ENCODE results near the gene SLX9. TPM values are rescaled to one million over a fixed set of nuclear protein-coding genes. Genes with fewer than 3 reads are reported as not detected.
"Not testable (repeated sequence)": the region's sequence is repeated elsewhere in the genome, so short reads cannot be mapped to it uniquely, and the experiment has no call there.

Gene SLX9
- total RNA-seq, 4 donors from 2014 or later = 8.1 to 46.0 (median 16.6) TPM

DNA sequence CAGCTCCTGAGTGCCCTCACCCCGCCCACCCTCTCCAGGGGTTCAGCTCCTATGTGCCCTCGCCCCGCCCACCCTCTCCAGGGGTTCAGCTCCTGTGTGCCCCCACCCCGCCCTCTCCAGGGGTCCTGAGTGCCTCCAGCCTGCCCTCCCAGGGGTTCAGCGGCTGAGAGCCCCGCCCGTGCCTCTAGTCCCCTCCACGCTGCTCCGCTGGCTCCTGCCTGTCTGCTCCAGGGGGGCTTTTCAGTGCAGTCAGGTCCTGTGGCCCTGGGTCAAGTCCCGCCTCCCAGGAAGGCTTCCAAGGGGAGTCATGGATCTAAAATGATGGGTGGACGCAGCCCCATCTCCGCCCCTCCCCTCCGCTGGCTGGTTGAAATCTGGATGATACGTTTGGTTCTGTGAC is 33.8 kb downstream of the SLX9 start:
- Histone ChIP-seq H3K27ac (no peak overlapping the region), H3K4me3 (no peak overlapping the region), H3K9me3 (no peaks in the 10 kb centered on the region), H3K36me3 (no peaks in the 10 kb centered on the region), H3K4me1 (peaks cover 0 to 6% (median 2%) of the 10 kb centered on the region in 4 donors), H3K27me3 (no peaks in the 10 kb centered on the region)
- no peak for TF ChIP-seq EP300 (IDR thresholded peaks at IDR 0.05; ENCODE audit: low read depth)
- TF ChIP-seq, protein P1, sequence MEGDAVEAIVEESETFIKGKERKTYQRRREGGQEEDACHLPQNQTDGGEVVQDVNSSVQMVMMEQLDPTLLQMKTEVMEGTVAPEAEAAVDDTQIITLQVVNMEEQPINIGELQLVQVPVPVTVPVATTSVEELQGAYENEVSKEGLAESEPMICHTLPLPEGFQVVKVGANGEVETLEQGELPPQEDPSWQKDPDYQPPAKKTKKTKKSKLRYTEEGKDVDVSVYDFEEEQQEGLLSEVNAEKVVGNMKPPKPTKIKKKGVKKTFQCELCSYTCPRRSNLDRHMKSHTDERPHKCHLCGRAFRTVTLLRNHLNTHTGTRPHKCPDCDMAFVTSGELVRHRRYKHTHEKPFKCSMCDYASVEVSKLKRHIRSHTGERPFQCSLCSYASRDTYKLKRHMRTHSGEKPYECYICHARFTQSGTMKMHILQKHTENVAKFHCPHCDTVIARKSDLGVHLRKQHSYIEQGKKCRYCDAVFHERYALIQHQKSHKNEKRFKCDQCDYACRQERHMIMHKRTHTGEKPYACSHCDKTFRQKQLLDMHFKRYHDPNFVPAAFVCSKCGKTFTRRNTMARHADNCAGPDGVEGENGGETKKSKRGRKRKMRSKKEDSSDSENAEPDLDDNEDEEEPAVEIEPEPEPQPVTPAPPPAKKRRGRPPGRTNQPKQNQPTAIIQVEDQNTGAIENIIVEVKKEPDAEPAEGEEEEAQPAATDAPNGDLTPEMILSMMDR (IDR thresholded peaks at IDR 0.05) = no peak
- TF ChIP-seq POLR2A (IDR thresholded peaks at IDR 0.05) = no peak
- no peak for TF ChIP-seq POLR2AphosphoS5 (IDR thresholded peaks at IDR 0.05)
- whole genome bisulfite sequencing, 2 donors (ENCODE audit: low coverage in 1 of 2) = 98% methylated on average over 7 of the region's 14 CpGs; no CpG with 5 or more reads in 1 of the 2 donors
- no peak for DNase-seq
- in situ Hi-C loops (cut with MboI; ENCODE audit: low pct_ligation_motif_present in 1 of 4, low pct_unique_long_range_greater_than_20kb in 1 of 4, low sequenced_read_pairs in 3 of 4) (no loop called here), intact Hi-C loops (cut with DNase I; ENCODE audit: low total_unique reads) (no loop called here)

DNA sequence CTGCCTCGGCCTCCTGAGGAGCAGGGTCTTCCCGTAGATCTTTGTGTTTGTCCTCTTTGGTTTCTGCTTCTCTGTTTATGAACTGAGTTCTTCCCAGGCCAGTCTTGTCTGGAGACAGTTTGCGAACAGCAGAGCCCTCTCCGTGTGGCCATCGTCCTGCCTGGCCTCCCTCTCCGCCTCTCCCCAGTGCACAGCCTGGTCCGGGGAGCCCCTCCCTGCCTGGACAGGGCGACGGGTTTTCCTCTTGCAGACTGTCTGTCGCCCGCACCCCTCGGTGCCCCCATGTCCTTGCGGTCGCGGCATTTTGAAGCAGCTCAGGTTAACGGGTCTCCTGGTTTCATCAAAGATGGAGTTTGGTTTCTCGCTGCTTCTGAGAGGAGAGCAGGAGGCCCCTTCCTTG is 34.8 kb downstream of the SLX9 start:
- no peak for TF ChIP-seq EP300 (IDR thresholded peaks at IDR 0.05; ENCODE audit: low read depth)
- TF ChIP-seq POLR2A (IDR thresholded peaks at IDR 0.05) = no peak
- TF ChIP-seq, protein P1 (IDR thresholded peaks at IDR 0.05) = no peak
- no peaks in the 10 kb centered on the region for H3K27me3 ChIP-seq
- H3K4me1 ChIP-seq = no peaks in the 10 kb centered on the region
- no peaks in the 10 kb centered on the region for H3K36me3 ChIP-seq
- intact Hi-C loops (cut with DNase I; ENCODE audit: low total_unique reads) = no loop called here
- in situ Hi-C loops (cut with MboI; ENCODE audit: low pct_ligation_motif_present in 1 of 4, low pct_unique_long_range_greater_than_20kb in 1 of 4, low sequenced_read_pairs in 3 of 4) = no loop called here
- no peak overlapping the region for H3K4me3 ChIP-seq
- H3K27ac ChIP-seq = no peak overlapping the region
- WGBS, 2 donors (ENCODE audit: low coverage in 1 of 2) = 93% methylated on average over 2 to 17 of the region's 17 CpGs
- H3K9me3 ChIP-seq = no peaks in the 10 kb centered on the region
- no peak for DNase-seq

DNA sequence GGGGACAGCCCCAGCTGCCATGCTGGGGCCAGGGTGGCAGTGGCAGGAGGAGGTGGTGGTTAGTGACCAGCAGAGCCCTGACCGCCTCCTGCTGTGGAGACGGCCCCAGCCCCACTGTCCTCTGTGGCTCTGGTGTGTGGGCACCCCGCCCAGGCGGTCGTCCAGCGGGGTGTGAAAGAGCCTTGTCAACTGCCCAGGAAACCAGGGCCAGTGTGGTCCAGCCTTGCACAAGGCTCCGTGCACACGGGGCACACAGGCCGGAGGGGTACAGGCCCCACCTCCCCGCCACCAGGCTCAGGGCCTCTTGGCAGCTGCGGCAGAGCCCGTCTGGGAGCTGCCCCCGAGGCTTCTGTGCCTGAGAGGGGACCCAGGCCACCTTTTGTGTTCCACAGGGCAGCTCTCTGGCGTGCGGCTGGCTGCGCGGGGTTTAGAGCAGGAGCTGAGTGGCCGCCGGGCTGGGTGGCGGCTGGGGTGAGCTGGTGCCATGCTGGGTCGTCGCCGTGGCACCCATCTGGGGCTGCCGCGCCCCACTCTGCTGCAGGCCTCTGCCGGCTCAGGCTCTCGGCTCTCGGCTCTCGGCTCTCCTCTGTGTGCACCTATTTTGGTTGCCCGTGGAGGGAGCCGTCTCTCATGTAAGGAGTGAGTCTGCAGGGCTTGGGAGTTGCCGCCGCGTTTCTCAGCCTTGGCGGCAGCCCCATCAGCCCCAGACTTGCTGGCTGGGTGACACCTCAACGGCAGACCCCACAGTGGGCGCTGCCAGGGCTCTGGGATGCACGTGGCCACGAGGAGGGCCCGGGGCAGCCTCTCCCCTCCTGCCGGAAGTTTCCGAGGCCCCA is 36.1 kb downstream of the SLX9 start:
- no peak for DNase-seq
- Histone ChIP-seq H3K4me3 (no peak overlapping the region), H3K27ac (no peak overlapping the region), H3K4me1 (no peaks in the 10 kb centered on the region), H3K9me3 (no peaks in the 10 kb centered on the region), H3K27me3 (no peaks in the 10 kb centered on the region), H3K36me3 (no peaks in the 10 kb centered on the region)
- WGBS, 2 donors (ENCODE audit: low coverage in 1 of 2) = 93% methylated on average over 29 of the region's 42 CpGs; no CpG with 5 or more reads in 1 of the 2 donors
- TF ChIP-seq EP300 (IDR thresholded peaks at IDR 0.05; ENCODE audit: low read depth) (no peak), POLR2AphosphoS5 (IDR thresholded peaks at IDR 0.05) (no peak), POLR2A (IDR thresholded peaks at IDR 0.05) (no peak)
- TF ChIP-seq, protein P1 (IDR thresholded peaks at IDR 0.05) = no peak
- intact Hi-C loops (cut with DNase I; ENCODE audit: low total_unique reads) = no loop called here
- in situ Hi-C loops (cut with MboI; ENCODE audit: low pct_ligation_motif_present in 1 of 4, low pct_unique_long_range_greater_than_20kb in 1 of 4, low sequenced_read_pairs in 3 of 4) = no loop called here

DNA sequence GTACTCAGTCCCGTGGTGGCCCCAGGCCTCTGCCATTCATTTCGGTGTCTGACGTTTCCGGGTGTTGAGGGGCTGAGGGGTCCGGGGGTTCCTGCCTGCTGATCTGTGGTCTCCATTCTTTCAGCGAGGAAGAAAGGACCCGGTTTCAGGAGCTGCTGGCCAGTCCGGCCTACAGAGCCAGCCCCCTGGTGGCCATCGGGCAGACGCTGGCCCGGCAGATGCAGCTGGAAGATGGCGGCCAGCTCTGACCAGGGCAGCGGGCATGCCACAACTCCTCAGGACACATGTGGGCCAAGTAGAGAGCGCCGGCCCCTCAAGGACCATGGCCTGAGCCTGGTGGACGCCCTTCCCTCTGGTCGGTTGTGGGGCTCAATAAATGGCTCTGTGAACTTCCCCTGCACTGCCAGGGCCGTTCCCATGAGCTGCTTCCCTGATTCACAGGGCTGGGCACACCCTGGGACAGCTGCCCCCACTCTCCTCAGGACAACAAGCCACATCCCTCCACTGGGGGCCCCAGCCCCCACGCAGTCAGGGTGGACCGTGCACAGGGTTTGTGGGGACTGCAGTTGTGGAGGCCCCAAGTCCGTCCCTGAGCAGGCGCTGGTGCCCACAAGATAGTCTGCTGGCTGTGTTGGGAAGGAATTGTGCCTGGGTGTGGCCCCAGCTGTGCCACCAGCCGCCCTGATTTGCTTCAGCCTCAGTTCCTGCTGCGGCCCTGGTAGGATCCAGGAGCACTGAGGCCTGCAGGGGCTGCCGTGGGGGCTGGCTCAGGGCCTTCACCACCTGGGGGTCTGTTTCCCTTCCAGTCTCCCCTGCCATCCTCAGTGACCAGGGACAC is 36.9 kb downstream of the SLX9 start:
- H3K27me3 ChIP-seq; intact Hi-C loops (cut with DNase I; ENCODE audit: low total_unique reads); H3K9me3 ChIP-seq; H3K36me3 ChIP-seq; H3K4me1 ChIP-seq; H3K4me3 ChIP-seq; in situ Hi-C loops (cut with MboI; ENCODE audit: low pct_ligation_motif_present in 1 of 4, low pct_unique_long_range_greater_than_20kb in 1 of 4, low sequenced_read_pairs in 3 of 4); DNase-seq; H3K27ac ChIP-seq: not testable (repeated sequence)
- 89% methylated on average over 21 of the region's 25 CpGs; no CpG with 5 or more reads in 1 of the 2 donors for WGBS, 2 donors (ENCODE audit: low coverage in 1 of 2)

Data from transverse colon (tissue), 4 donors.